H1 (cell line): ENCODE data around the gene CERS3. TPM values are rescaled to one million over a fixed set of nuclear protein-coding genes. Genes with fewer than 3 reads are reported as not detected.

Experiments used
- ATF2 ChIP-seq: IDR thresholded peaks from 2 replicates; pipeline ENCODE4 v1.6.1; 2012; ENCODE audit warnings: low read length, inconsistent platforms
- BRCA1 ChIP-seq: IDR thresholded peaks from 2 replicates; pipeline ENCODE4 v1.6.1; 2012; ENCODE audit warnings: low read depth, low read length, improper control_type of control experiment
- CREB1 ChIP-seq: IDR thresholded peaks from 2 replicates; pipeline ENCODE4 v1.6.1; 2012; ENCODE audit warnings: inconsistent platforms
- EGR1 ChIP-seq: IDR thresholded peaks from 2 replicates; pipeline ENCODE4 v1.6.1; 2011; ENCODE audit warnings: low read depth, low read length, borderline replicate concordance
- GTF2F1 ChIP-seq: IDR thresholded peaks from 2 replicates; pipeline ENCODE4 v1.6.1; 2012; ENCODE audit warnings: low read depth, low read length, improper control_type of control experiment, borderline replicate concordance
- NANOG ChIP-seq: IDR thresholded peaks from 2 replicates; pipeline ENCODE4 v1.6.1; 2011; ENCODE audit warnings: low read length, low read depth, mild to moderate bottlenecking, inconsistent platforms; ENCODE audit not compliant: insufficient read depth, poor library complexity, severe bottlenecking
- SAP30 ChIP-seq: fragments of 300-600 bp; sonication (generic); IDR thresholded peaks from 2 replicates; pipeline ENCODE4 v1.7.1; 2012; ENCODE audit warnings: low read length, moderate library complexity, mild to moderate bottlenecking, inconsistent platforms; ENCODE audit not compliant: insufficient read depth, insufficient replicate concordance
- SP1 ChIP-seq: IDR thresholded peaks from 2 replicates; pipeline ENCODE4 v1.6.1; 2011; ENCODE audit warnings: low read depth, low read length
- ZNF274 ChIP-seq: IDR thresholded peaks from 2 replicates; pipeline ENCODE4 v1.7.0; 2012; ENCODE audit warnings: low read length, borderline replicate concordance; ENCODE audit errors: extremely low read depth
- polyA plus RNA-seq, 7 experiments: library from polyadenylated mRNA; depleted of rRNA in 3 of 7; stranded (reverse) in 5 of 7; unstranded in 2 of 7; fragments of >200 nt in 5 of 7; fragments of 200-250 nt in 2 of 7; gene quantifications; 1 replicate in 5 of 7; 2 replicates in 1 of 7; 4 replicates in 1 of 7; pipeline versions ENCODE4 v1.2.1 to v1.2.3, GENCODE V29; 2011 to 2013; ENCODE audit warnings: missing spikeins in 2 of 7, mixed read lengths in 2 of 7
- total RNA-seq: library from RNA; stranded (reverse); fragmentation: NEBNext Ultra II Directional; extraction: Animal tissue kit (Norgen Biotek cat#: 25700); gene quantifications from 2 replicates; pipeline ENCODE4 v1.2.1, GENCODE V29; 2021

Gene CERS3
- total and polyA plus RNA-seq, 2 of the 8 experiments (the other 6 are each of a cell fraction or from before 2014, with no cell fraction given), result 0.62 TPM; not detected in 1

DNA sequence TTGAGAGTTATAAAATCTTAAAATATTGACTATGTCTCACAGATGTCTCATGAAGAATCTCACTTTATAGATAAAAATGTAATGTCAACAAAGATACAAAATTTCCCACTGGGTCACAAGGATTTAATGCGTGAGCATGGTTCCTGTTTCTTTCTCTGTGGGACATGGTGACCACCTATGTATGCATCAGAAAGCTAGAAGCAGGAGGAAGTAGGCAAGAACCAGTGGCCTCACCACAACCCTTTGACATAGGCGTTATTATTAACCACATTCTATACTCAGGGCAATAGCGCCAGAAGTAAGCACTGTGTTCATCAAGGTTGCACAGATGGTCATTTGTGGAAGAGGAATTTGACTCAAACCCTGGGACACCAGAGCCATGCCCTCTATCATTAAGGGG is 175.3 kb downstream of the CERS3 start (continued):
- TF ChIP-seq ATF2 (no peak), CREB1 (no peak), EGR1 (no peak), SAP30 (no peak), GTF2F1 (no peak), NANOG (no peak), ZNF274 (no peak), BRCA1 (no peak), SP1 (no peak)
